Muscle of back (tissue), 11 donors: ENCODE measurements around the gene HACD2. TPM values are rescaled to one million over a fixed set of nuclear protein-coding genes. Genes with fewer than 3 reads are reported as not detected.

Experiments
- DNase-seq, 3 donors: peaks; one replicate each; pipeline versions ENCODE4 v3.0.0 to v3.0.0-alpha.2; 2013
- polyA plus RNA-seq, 10 donors: library from polyadenylated mRNA; unstranded; fragments of 120-200 nt; gene quantifications; one replicate each; pipeline ENCODE4 v1.2.1, GENCODE V29; 2013; ENCODE audit not compliant: insufficient read length in 10 of 10

The HACD2 gene
- polyA plus RNA-seq, 10 donors = 9.4 to 18.6 (median 13.7) TPM

- no peak for DNase-seq
These were observed 8.7 kb downstream of the HACD2 start for GRCh38 chr3:123576122-123576521.

DNA sequence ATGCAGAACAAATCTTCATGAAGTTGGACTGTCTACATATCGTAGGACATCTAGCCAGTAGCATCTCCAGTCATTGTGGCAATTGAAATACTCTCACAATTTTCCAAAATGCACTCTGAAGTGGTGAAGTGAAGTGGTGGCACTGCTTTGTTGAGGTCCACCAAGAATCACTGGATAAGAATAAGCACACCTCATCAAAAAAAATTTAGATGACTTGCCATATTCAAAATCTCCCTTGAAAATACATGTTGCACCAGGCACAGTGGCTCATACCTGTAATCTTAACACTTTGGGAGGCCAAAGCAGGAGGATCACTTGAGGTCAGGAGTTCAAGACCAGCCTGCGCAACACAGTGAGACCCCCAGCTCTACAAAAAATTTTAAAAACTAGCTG is 12.9 kb downstream of the HACD2 start:
- no peak for DNase-seq

DNA sequence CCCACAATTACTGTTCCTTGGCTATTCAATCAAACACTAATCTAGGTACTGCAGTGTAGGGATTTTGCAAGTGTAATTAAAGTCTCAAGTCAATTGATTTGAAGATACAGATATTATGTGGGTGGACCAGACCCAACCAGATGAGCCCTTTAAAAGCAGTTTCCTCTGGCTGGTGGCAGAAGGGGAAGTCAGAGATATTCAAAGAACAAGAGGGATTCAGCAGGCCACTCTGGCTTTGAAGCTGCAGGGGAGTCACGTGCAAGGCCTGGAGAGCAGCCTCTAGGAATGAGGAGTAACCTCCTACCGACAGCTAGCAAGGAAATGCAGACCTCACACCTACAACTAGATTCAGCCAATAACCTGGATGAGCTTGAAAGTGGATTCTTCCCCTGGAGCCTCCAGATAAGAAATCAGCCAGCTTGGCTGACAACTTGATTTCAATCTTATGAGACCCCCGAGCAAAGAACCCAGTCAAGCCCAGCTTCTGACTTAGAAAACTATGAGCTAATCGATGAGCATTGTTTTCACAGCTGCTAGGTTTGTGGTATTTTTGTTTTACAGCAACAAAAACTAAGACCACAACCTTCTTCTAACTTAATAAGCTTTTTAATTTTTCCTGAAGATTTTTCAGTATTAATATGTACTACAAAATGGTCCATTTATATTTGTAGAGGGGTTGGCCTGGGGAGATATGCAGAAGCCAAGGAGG is 13.4 kb downstream of the HACD2 start:
- no peak for DNase-seq

- no peak for DNase-seq
These were observed 16.0 kb downstream of the HACD2 start for GRCh38 chr3:123568875-123569274.

DNA sequence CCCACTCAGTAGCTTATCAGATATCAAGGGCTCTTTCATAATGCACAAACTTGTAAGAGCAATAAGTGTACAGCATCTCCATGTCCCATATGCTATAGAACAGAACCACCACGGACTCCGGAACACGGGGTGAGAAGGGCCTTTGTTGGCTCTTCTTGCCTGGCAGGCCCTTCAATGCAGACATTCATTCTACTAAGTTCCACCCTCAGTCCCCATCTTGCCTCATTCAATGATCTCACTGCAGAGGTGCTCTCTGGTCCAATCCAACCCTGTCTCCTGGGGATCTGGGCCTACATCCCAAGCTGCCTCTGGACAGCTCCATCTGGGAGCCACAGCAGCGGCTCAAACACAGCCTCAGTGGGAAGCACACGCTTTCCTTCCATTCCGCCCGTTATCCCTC is 16.8 kb downstream of the HACD2 start:
- DNase-seq = no peak

- DNase-seq = no peak
These were observed 20.8 kb downstream of the HACD2 start for GRCh38 chr3:123564056-123564455.

GRCh38 chr3:123562547-123562946 is 22.3 kb downstream of the HACD2 start:
- no peak for DNase-seq

- DNase-seq = no peak
These were observed 23.7 kb downstream of the HACD2 start for GRCh38 chr3:123561188-123561587.

- DNase-seq = peak; percentile 41 to 65 (median 63)
These were observed 25.6 kb downstream of the HACD2 start for GRCh38 chr3:123559040-123559861.

GRCh38 chr3:123553536-123553935 is 31.3 kb downstream of the HACD2 start:
- DNase-seq = no peak

GRCh38 chr3:123552768-123553167 is 32.1 kb downstream of the HACD2 start:
- no peak for DNase-seq

- no peak for DNase-seq
These were observed 32.6 kb downstream of the HACD2 start for GRCh38 chr3:123552095-123552714.

DNA sequence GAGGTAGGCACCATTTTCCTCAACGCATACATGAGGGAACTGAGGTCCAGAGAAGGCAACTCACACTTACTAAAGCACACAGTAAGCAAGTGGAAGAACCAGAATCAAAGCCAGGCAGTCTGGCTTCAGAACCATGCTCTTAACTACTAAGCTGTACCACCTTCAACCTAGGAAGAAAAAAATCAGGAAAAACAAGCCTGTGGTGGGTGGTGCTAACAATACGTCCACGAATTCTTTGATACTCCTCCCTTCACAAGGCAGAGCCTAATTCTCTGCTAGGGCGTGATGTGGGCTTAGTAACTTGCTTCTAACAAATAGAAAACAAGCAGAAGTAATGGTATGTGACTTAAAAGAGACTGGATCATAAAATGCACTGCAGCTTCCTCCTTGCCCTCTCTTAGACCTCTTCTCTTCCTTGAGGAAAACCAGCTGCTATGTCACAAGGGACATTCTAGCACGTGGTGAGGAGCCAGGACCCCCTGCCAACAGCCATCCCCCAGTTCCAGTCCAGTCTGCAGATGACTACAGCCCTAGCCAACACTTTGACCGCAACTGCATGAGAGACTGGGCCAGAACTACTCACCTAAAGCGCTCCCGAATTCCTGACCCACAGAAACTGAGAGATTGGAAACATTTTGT is 36.9 kb downstream of the HACD2 start:
- peak in 2 of 3 donors; percentile 6 to 53 for DNase-seq

DNA sequence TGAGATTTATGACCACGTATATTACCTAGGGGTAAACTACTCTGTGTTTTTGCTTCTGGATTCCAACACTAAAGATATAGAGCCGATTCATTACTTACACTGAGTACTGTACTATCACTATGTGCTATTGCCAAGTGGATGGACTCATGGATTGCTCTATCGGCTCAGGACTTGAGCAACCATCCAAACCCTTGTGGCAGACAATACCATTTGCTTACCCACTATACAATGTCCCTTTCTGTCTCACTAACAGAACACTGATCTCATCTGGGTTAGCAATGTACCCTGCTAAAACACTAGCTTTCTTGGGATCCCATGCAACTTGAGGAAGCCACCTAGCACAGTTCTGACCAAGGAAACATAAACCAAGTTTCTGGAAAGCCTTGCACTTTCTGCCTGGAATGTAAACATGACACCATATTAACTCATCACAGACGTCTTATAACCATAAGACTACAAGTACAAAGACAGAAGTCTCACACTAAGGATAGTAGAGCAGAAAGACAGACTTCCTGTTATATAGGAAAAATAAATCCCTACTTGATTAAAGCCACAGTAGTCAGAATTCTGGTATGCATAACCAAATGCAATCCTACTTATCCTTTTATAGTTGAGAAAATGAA is 38.6 kb downstream of the HACD2 start:
- peak in 1 of 3 donors; percentile 49 for DNase-seq

GRCh38 chr3:123543950-123544349 is 40.9 kb downstream of the HACD2 start:
- no peak for DNase-seq

GRCh38 chr3:123540285-123540684 is 44.6 kb downstream of the HACD2 start:
- DNase-seq = no peak

DNA sequence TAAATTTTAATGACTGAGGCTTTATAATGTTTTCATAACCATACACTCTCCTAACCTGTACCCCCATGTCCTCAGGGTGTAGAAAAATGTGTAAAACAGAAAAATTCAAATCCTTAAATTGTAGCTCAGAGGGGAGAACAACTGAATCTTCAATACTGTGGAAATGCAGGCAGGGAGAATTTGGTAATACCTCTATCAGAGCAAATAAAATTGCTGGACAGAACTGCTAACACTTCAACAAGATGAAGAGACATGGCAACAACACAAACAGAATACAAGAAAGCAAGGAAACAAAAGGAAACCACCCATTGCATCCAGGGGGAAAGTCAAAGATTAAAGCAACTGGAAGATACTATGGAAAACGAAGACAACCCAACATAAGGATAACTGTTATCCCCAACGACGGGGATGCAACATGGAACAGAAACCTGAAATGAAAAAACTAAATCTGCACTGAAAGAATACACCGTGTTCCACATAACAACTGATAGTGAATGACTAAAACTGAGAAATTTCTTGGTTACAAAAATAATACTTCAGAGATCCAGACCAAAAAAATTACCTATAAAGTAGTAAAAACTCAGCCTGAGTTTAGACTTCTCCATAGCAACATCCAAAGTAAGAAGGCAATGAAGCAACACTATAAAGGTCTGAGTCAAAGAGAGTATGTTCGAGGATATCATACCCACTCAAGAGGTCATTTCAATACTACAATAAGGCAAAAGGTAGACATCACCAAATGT is 48.5 kb downstream of the HACD2 start:
- DNase-seq = no peak

GRCh38 chr3:123535580-123535979 is 49.3 kb downstream of the HACD2 start:
- peak in 1 of 3 donors; percentile 26 for DNase-seq

GRCh38 chr3:123534264-123534663 is 50.6 kb downstream of the HACD2 start:
- no peak for DNase-seq

DNA sequence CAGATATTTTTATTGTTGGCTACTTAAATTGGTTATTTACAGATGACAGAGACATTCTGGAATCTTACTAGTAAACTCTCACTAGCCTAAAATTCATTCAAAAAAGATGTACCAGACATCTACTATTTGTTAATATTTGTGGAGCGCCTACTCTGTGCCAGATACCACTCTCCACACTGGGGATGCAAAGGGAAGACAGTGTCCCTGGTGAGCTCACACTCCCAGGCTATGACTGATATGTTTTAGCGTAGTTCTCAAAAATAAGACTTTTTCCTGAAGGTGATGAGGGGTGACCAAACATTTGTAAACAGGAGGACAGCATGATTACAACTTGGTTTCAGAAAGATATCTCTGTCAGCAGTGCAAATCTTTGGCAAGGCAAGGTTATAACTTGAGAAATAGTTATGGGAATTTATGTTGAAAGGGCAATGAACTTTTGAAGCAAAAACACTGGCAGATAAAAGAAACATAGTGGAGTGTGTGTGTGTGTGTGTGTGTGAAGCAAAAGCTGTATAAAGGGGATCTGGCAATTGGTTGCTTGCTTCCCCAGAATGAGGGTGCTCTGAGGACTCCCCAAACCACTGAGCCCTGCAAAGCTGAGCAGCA is 51.2 kb downstream of the HACD2 start:
- DNase-seq = no peak

DNA sequence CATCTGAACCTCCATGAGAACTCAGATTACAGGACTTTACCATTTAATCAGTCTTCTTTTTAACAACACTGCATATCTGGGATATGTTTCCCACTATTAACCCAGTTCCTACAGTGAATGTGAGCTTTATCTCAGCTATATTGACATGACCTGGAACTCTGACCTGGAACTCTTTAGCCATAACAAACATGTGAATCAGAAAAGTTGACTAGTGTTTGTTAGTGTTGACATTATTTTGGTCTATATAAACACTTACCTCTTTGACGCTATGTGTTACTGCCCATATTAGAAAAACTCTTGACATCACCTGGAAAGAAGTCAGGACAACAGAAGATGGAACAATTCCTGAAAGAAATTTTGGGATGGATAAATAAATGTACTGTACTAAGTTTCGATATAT is 56.7 kb downstream of the HACD2 start:
- DNase-seq = no peak
